HG02870 (cell line): ENCODE results near the gene PLPPR2.
"Not testable (repeated sequence)": the region's sequence is repeated elsewhere in the genome, so short reads cannot be mapped to it uniquely, and the experiment has no call there.

ENCODE experiments used
- ATAC-seq: cut with Tn5 transposase; IDR thresholded peaks from one replicate; pipeline ENCODE4 v1.9.1; 2021; ENCODE audit warnings: mild to moderate bottlenecking, moderate library complexity; ENCODE audit not compliant: unreplicated experiment

Gene PLPPR2

DNA sequence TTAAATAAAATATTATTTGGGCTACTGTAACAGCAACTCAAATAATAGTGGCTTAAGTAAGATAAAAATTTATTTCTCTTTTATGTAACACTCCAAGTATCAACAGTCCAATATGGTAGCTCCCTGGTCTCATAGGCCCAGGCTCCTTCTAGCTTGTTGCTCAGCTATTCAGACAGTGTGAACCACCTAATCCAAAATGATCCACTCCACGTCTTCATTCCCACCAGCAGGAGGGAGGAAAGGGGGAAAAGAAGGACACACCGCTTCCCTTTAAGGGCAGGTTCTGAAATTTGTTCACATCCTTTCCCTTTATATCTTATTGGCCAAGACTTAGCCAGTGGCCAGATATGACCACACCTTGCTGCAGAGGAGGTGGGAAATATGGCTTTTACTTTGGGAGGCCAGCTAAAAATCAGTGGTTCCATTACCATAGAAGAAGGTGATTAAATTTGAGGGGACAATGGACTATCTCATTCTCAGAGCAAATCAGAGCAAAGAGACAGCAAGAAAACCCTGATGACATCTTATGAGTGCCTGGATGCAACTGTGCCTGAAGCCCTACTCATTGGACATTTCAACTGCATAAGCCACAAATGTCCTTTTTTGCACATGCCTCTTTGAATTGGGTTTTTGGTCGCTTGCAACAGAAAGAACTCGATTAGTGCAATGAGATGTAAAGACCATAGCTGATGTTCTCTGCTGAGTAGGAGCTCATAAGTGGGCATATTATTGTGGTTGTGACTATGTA, 35.9 kb downstream of the PLPPR2 start:
- no peak for ATAC-seq

DNA sequence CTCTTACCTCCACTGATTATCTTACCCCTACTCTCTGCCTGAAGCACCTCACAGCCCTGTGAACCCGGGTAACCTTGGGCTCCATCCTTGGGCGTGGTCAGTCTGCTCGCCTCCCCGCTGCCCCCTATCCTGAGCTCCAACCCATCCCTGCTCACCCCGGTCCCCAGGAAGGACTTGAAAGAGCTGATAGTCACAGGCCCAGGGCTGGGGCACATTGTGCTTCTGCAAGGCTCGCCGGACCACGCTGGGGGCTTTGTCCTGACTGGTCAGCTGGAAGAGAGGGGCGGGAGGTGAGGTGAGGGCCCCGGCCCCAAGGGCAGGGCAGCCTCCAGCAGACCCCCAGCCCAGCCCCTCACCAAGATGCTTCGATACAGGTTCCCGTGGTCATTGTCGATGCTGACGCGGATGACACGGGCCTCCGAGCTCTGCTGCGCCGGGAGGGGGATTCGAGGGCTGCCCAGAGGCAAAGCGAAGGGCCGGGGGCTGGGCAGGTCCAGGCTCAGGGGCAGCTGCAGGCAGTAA, 41.9 kb downstream of the PLPPR2 start:
- ATAC-seq, result no peak

DNA sequence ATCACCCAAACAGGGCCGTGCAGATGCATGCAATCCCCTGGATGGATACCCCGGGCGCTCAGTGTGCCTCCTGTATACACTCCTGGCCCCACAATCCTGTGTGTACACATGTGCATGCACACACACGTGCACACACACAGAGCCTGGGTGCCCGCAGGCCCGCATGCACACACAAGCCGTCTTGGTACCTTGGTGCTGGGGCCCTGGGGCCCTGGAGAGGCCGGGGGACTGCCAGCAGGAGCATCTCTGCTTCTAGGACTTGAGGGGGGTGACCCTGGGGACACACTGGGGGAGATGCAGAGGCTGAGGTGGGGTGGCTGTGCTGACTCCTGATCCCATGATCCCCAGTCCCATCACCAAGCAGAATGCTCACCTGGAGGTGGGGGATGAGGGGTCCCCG, 44.4 kb downstream of the PLPPR2 start:
- no peak for ATAC-seq

DNA sequence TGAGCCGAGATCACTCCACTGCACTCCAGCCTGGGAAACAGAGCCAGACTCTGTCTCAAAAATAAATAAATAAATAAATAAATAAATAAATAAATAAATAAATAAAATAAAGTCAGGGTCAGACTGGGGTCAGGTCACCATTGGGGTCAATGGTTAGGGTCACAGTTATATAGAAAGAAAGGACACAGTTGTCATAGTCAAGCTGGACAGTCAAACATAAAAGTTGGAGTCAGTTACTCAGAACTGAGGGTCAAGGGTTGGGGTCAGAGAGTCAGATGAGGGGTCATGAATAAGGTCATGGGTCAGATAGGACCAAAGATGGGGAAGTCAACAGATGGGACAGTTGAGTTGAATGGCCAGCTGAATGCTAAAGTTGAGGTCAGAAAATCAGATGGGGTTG, 45.6 kb downstream of the PLPPR2 start:
- no peak for ATAC-seq

DNA sequence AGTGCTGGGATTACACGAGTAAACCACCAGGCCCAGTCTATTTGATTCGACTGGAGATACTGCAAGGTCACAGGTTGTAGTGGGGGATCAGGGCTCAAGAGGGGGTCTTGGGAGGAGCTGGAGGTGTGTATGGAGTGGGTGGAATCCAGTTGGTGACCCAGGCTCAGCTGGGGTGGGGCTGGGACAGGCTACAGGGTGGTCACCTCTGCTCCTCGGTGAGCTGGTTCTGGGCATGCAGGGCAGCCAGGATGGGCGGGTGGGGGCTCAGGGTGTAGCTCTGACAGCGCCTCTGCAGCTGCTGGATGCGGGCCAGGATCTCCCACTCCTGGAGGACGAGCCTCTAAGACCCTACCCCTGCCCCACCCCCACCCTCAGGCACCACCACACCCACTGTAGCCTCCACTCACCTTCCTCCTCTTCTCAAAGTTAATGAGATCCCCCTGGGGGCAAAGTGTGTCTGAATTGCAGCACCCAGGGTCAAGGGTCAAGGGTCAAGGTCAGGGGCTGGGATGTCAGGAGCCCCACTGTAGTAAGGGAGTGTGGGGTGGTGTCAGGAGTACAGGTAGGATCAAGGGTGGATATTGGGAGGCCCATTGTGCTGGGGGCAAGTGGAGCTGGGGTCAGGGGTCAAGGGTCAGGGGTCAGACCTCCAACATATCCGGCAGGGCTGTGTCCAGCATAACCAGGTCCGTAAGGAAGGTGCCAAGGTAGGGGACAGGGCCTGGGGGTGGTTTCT, 46.7 kb downstream of the PLPPR2 start:
- no peak for ATAC-seq

DNA sequence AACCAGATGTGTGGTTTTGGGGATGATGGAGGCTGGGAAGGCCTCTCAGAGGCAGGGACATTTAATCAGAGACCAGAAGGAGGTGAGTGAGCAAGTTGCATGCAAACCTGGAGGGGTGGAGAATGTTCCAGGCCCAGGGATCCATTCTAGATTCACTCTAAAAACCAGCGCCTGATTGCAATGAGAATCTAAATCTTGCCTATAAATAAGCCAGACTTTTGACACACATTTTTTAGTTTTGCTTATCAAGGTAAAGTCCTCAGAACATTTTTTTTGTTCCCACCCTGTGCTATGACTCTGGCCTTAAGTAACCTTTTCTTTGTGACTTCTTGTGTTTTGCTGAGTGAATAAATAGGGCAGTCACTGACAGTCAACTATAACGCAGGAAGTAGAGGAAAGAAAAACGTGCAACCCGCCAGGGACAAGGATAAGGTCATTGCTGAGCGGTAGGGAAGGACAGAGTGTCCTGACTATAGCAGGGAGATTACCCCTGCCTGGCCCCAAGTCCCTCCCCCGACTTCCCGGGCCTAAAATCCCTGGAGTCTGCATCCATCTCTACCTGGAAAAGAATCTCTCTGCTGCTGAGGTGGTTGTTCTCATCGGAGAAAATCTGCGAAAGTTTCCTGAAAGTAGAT, 49.5 kb downstream of the PLPPR2 start:
- ATAC-seq, result no peak

DNA sequence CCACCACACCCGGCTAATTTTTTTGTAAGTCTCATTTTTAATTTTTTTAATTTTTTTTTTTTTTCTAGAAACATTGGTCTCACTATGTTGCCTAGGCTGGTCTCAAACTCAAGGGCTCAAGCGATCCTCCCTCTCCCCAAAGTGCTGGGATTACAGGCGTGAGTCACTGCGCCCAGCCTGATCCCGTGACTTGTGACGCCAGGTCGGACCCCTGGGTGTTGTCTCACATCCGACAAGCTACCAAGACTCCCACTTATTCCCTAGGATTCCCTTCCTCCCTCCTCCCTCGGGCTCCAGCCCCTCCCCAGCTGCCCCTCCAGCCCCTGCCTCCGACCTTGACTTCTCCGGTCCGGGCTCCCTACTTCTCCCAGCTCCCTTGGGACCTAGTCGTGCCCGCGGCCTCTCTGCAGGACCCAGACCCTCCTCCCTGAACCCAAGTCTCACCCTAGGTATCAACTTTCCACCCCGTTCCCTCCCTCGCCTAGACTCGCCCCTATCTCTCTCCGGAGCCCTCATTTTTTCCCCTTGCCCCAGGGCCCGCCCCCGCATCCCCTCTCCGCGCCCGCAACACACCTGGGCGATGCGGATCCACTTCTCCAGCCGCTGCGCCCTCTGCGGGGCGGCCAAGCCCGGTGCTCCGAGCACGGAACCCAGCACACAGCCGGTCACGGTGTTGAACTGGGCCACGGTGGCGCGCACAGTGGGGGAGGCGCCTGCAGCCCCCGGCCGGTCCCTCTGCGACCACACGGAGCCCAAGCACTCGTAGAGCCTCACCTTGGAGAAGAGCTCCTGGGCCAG, 50.8 kb downstream of the PLPPR2 start:
- ATAC-seq, result no peak

DNA sequence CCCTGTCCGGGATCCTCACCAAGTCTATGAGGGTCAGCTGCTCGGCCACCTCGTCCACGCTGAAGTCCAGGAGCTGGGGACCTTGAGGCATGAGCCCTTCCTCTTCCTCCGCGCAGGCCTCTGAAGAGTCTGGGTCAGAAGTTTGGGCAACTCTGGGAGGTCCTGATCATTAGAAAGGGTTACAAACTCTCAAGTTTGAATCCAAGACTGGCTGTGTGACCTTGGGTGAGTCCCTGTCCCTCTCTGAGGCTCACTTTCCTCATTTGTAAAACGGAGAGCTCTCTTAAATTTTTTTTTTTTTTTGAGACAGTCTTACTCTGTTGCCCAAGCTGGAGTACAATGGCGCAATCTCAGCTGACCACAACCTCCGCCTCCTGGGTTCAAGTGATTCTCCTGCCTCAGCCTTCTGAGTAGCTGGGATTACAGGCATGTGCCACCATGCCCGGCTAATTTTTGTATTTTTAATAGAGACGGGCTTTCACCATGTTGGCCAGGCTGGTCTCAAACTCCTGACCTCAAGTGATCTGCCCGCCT, 51.5 kb downstream of the PLPPR2 start:
- ATAC-seq, result not testable (repeated sequence)

DNA sequence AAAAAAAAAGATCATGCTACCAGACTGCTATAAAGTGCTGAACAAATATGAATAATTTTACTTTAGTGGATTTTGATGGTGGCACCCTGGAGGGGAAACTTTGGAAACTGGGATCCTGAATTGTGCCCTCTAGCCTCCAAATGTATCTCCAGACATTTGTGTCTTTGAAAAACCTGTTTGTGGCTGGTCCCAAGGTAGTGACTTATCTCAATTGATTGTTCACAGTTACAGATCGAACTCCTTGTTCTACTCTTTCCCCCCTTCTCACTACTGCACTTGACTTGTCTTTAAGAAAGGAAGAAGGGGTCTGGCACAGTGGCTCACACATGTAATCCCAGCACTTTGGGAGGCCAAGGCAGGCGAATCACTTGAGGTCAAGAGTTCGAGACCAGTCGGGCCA, 53.4 kb downstream of the PLPPR2 start:
- no peak for ATAC-seq

DNA sequence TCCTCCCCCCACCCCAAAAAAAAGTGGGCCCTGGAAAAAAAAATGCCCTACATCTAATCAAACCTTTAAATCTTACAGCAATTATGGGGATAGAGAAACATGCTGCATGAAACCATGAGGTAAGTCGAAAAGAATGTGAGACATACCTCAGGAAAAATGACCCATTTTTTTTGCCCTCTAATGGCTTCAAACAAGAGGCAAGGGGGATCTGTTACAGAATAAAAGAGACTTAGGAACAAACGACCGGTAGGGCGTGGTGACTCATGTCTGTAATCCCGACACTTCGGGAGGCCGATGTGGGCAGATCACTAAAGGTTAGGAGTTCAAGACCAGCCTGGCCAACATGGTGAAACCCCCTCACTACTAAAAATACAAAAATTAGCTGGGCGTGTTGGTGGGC, 55.5 kb downstream of the PLPPR2 start:
- ATAC-seq, result no peak

DNA sequence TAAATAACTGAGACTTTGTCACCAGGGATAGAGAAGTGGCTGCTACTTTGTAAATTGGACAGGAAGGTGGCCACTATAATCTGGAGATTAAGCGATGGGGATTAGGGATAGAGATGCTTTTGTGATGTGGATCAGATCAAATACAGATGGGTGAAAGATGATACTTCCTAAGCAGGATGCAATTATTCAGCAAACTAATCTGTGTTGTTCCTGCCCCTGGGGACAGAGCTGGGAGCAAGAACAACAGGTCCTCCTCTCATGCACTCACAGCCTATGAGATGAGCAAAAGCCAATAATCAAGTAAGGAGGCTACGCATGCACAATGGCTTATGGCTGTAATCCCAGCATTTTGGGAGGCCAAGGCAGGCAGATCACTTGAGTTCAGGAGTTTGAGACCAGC, 59.3 kb downstream of the PLPPR2 start:
- ATAC-seq, result no peak
